ENCODE data around the gene SUCLG1.

SUCLG1 gene

GRCh38 chr2:84373866-84374265 lies 85.2 kb downstream of the SUCLG1 start:
- H3K9me3 ChIP-seq (ENCODE audit: low read depth, low read length): no peaks in the 10 kb centered on the region
- H3K9ac ChIP-seq (ENCODE audit: insufficient read length): no peak overlapping the region
- TF ChIP-seq FOXP2 (optimal IDR thresholded peaks at IDR 0.05; ENCODE audit: control extremely low read depth, extremely low read length, insufficient read depth) (no peak), POLR2AphosphoS5 (IDR thresholded peaks at IDR 0.05; ENCODE audit: borderline replicate concordance, low read depth, low read length) (no peak), EZH2 (IDR thresholded peaks at IDR 0.05) (no peak)
- no peak overlapping the region for H3K27ac ChIP-seq
- no peak for DNase-seq (ENCODE audit: low read depth, low spot score)
- H3K36me3 ChIP-seq (ENCODE audit: insufficient read depth, low read length): no peaks in the 10 kb centered on the region
- H3K4me3 ChIP-seq: no peak overlapping the region

All from SK-N-MC (cell line).